Mucosa of stomach (tissue), 1 donor: Measurements from ENCODE around the gene CIDEC.
"Not testable (repeated sequence)": the region's sequence is repeated elsewhere in the genome, so short reads cannot be mapped to it uniquely, and the experiment has no call there.

Source experiments
- H3K27me3 ChIP-seq: one replicate; pipeline ENCODE4 v1.7.0; 2013; ENCODE audit warnings: mild to moderate bottlenecking, low read length; ENCODE audit not compliant: control insufficient read depth, insufficient read depth
- H3K36me3 ChIP-seq: one replicate; pipeline ENCODE4 v1.7.0; 2013; ENCODE audit warnings: low read length; ENCODE audit not compliant: control insufficient read depth, insufficient read depth
- H3K4me1 ChIP-seq: one replicate; pipeline ENCODE4 v1.7.0; 2013; ENCODE audit warnings: mild to moderate bottlenecking, low read length; ENCODE audit not compliant: control insufficient read depth, insufficient read depth
- H3K4me3 ChIP-seq: one replicate; pipeline ENCODE4 v1.7.0; 2013; ENCODE audit warnings: low read length
- H3K9ac ChIP-seq: one replicate; pipeline ENCODE4 v1.7.0; 2013; ENCODE audit warnings: mild to moderate bottlenecking, low read length, moderate library complexity
- H3K9me3 ChIP-seq: one replicate; pipeline ENCODE4 v1.7.0; 2013; ENCODE audit warnings: mild to moderate bottlenecking, low read length, moderate library complexity; ENCODE audit not compliant: control insufficient read depth
- donor health status: Pancreatic carcinoma.

Gene CIDEC

GRCh38 chr3:9851383-9851782, 28.7 kb downstream of the CIDEC start:
- not testable (repeated sequence) for H3K9me3 ChIP-seq, H3K27me3 ChIP-seq, H3K4me3 ChIP-seq

GRCh38 chr3:9848860-9849259, 31.2 kb downstream of the CIDEC start:
- H3K4me1 ChIP-seq: peaks cover 11% of the 10 kb centered on the region
- not testable (repeated sequence) for H3K4me3 ChIP-seq, H3K27me3 ChIP-seq, H3K9ac ChIP-seq, H3K9me3 ChIP-seq, H3K36me3 ChIP-seq

More at GRCh38 chr3:9851383-9851782, 28.7 kb downstream of the CIDEC start:
- not testable (repeated sequence) for H3K4me1 ChIP-seq, H3K36me3 ChIP-seq, H3K9ac ChIP-seq

DNA sequence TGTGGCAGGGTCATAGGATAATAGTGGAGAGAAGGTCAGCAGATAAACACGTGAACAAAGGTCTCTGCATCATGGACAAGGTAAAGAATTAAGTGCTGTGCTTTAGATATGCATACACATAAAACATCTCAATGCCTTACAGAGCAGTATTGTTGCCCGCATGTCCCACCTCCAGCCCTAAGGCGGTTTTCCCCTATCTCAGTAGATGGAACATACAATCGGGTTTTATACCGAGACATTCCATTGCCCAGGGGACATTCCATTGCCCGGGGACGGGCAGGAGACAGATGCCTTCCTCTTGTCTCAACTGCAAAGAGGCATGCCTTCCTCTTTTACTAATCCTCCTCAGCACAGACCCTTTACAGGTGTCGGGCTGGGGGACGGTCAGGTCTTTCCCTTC, 32.2 kb downstream of the CIDEC start:
- not testable (repeated sequence) for H3K9ac ChIP-seq, H3K4me3 ChIP-seq, H3K9me3 ChIP-seq, H3K27me3 ChIP-seq, H3K36me3 ChIP-seq
- H3K4me1 ChIP-seq: peaks cover 11% of the 10 kb centered on the region

GRCh38 chr3:9846931-9847488, 33.0 kb downstream of the CIDEC start:
- no peak overlapping the region for H3K4me3 ChIP-seq
- H3K27me3 ChIP-seq: no peaks in the 10 kb centered on the region

DNA sequence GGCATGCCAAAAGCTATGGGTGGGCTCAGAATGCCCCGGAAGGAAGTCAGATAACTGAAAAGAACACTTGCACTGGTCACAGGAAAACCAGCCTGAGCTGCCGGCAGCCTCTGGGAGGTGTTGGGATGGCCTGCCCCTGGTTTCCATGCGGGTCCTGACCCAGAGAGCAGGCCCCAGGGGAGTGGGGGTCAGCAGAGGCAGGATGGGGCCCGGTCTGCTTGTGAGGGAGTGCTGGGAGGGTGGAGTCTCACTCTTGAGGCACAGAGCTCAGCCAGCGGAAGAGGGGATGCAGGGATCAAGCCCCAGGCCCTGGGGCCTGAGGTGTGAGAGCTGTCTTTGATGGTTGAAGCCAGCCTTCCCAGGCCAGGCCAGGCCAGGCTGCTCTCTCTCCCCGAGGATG, 33.8 kb downstream of the CIDEC start:
- H3K36me3 ChIP-seq: no peaks in the 10 kb centered on the region
- H3K4me3 ChIP-seq: no peak overlapping the region
- no peaks in the 10 kb centered on the region for H3K27me3 ChIP-seq
- H3K9ac ChIP-seq: no peak overlapping the region
- H3K9me3 ChIP-seq: no peaks in the 10 kb centered on the region
- H3K4me1 ChIP-seq: peaks cover 4% of the 10 kb centered on the region

More at GRCh38 chr3:9846931-9847488, 33.0 kb downstream of the CIDEC start:
- H3K36me3 ChIP-seq: no peaks in the 10 kb centered on the region
- H3K4me1 ChIP-seq: peaks cover 4% of the 10 kb centered on the region
- H3K9ac ChIP-seq: no peak overlapping the region
- H3K9me3 ChIP-seq: no peaks in the 10 kb centered on the region

- Histone ChIP-seq H3K9ac (peak within 1 kb of the TSS; percentile 74), H3K9me3 (no peaks in the 10 kb centered on the region), H3K36me3 (no peaks in the 10 kb centered on the region), H3K27me3 (no peaks in the 10 kb centered on the region), H3K4me3 (peak within 1 kb of the TSS; percentile 64), H3K4me1 (peaks cover 4% of the 10 kb centered on the region)
Measured at GRCh38 chr3:9843715-9844438, 36.2 kb downstream of the CIDEC start, which contains the start of gene RPUSD3. Gene RPUSD3 (minus strand): TSS chr3:9844008. CDS start chr3:9843990, 18 bp downstream.

- Histone ChIP-seq H3K9me3 (no peaks in the 10 kb centered on the region), H3K4me1 (peaks cover 4% of the 10 kb centered on the region), H3K9ac (no peak overlapping the region), H3K36me3 (peaks cover 4% of the 10 kb centered on the region), H3K27me3 (no peaks in the 10 kb centered on the region), H3K4me3 (no peak overlapping the region)
Measured at GRCh38 chr3:9841015-9841414, 39.0 kb downstream of the CIDEC start.

DNA sequence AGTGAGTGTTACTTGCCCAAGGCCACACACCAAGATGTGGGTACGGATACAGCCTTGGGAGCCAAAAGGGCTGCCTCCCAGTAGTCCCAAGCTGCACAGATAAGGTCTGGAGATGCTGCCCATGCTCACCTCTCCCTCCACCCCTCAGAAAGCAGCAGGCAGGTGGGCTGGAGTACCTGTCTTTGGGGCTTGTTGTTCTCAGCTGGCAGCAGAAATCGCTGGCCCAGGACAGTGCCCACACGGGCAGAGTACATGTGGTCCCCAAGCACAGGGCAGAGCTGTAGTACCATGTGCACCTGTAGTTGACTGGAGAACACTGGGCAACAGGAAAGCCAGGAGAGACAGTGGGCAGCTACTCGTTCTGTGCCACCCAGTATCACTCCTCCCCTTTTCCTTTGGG, 41.2 kb downstream of the CIDEC start:
- no peaks in the 10 kb centered on the region for H3K27me3 ChIP-seq
- H3K9ac ChIP-seq: no peak overlapping the region
- H3K4me3 ChIP-seq: no peak overlapping the region
- H3K4me1 ChIP-seq: no peaks in the 10 kb centered on the region
- H3K36me3 ChIP-seq: peaks cover 12% of the 10 kb centered on the region
- H3K9me3 ChIP-seq: no peaks in the 10 kb centered on the region

GRCh38 chr3:9837701-9838582, 42.1 kb downstream of the CIDEC start:
- Histone ChIP-seq H3K4me3 (no peak overlapping the region), H3K4me1 (no peaks in the 10 kb centered on the region), H3K36me3 (peaks cover 17% of the 10 kb centered on the region), H3K9me3 (no peaks in the 10 kb centered on the region), H3K9ac (no peak overlapping the region), H3K27me3 (no peaks in the 10 kb centered on the region)

DNA sequence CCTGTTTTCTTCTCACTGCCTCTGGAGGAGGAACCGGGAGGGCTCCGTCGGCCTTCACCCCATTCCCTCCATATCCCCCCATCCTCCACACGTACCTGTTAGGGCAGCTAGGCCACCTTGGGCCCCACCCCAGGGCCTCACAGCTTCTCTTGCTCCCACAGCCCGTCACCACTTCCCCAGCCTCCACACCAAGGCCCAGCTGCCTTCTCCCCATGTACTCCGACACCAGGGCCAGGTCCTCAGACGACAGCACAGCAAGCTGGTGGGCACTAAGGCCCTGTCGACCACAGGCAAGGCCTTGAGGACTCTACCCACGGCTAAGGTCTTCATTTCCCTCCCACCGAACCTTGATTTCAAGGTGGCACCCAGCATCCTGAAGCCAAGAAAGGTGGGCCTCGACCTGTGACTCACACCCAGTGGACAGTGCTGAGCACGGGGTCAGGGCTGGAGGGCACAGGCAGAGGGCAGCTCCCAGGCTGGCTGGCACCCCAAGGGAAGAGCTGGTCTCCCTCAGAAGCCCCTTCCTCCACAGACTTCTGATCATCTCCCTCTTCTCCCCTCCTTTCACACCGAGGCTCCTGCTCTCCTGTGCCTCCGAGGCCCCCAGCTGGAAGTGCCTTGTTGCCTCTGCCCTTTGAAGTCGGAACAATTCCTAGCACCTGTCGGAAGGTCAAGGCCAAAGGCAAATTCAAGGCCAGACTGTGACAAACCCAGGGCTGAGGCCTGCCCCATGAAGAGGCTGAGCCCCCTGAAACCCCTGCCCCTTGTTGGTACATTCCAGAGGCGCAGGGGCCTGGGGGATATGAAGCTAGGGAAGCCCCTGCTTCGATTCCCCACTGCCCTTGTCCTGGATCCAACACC, 45.3 kb downstream of the CIDEC start:
- H3K9me3 ChIP-seq: no peaks in the 10 kb centered on the region
- no peaks in the 10 kb centered on the region for H3K4me1 ChIP-seq
- no peak overlapping the region for H3K9ac ChIP-seq
- no peaks in the 10 kb centered on the region for H3K27me3 ChIP-seq
- no peak overlapping the region for H3K4me3 ChIP-seq
- peaks cover 20% of the 10 kb centered on the region for H3K36me3 ChIP-seq

GRCh38 chr3:9833078-9833477, 47.0 kb downstream of the CIDEC start:
- Histone ChIP-seq H3K36me3 (peaks cover 20% of the 10 kb centered on the region), H3K4me3 (no peak overlapping the region), H3K9ac (no peak overlapping the region), H3K4me1 (no peaks in the 10 kb centered on the region), H3K9me3 (no peaks in the 10 kb centered on the region), H3K27me3 (no peaks in the 10 kb centered on the region)
